ENCODE measurements around the gene HOXA13.

HOXA13 gene

GRCh38 chr7:27203964-27204594 is 4.2 kb upstream of the HOXA13 start:
- no peak for FAIRE-seq
- DNase-seq (ENCODE audit: insufficient read length, low spot score), result no peak
- no peak for TF ChIP-seq CTCF (IDR thresholded peaks at IDR 0.05; ENCODE audit: insufficient read depth, missing control alignments)

- no peak for FAIRE-seq
- no peak for TF ChIP-seq CTCF (IDR thresholded peaks at IDR 0.05; ENCODE audit: insufficient read depth, missing control alignments)
These were observed 3.6 kb upstream of the HOXA13 start for GRCh38 chr7:27203365-27203953.

GRCh38 chr7:27202862-27203134 is 2.9 kb upstream of the HOXA13 start:
- TF ChIP-seq CTCF (IDR thresholded peaks at IDR 0.05; ENCODE audit: insufficient read depth, missing control alignments), result no peak
- DNase-seq (ENCODE audit: insufficient read length, low spot score) (no peak), FAIRE-seq (no peak)

More at GRCh38 chr7:27203365-27203953, 3.6 kb upstream of the HOXA13 start:
- no peak for DNase-seq (ENCODE audit: insufficient read length, low spot score)

- DNase-seq (ENCODE audit: insufficient read length, low spot score) (no peak), FAIRE-seq (no peak)
- TF ChIP-seq CTCF (IDR thresholded peaks at IDR 0.05; ENCODE audit: insufficient read depth, missing control alignments), result no peak
These were observed 2.3 kb upstream of the HOXA13 start for GRCh38 chr7:27202018-27202861.

GRCh38 chr7:27201580-27202017 is 1.7 kb upstream of the HOXA13 start:
- no peak for TF ChIP-seq CTCF (IDR thresholded peaks at IDR 0.05; ENCODE audit: insufficient read depth, missing control alignments)
- no peak for FAIRE-seq
- no peak for DNase-seq (ENCODE audit: insufficient read length, low spot score)

GRCh38 chr7:27200761-27201579 is 1.1 kb upstream of the HOXA13 start:
- FAIRE-seq, result no peak

More at GRCh38 chr7:27200761-27201579, 1.1 kb upstream of the HOXA13 start:
- no peak for TF ChIP-seq CTCF (IDR thresholded peaks at IDR 0.05; ENCODE audit: insufficient read depth, missing control alignments)
- DNase-seq (ENCODE audit: insufficient read length, low spot score), result no peak

All from D721Med (cell line).